GM18868 (cell line): ENCODE measurements around the gene ATP8A1.
"Not testable (repeated sequence)": the region's sequence is repeated elsewhere in the genome, so short reads cannot be mapped to it uniquely, and the experiment has no call there.

Experiments
- ATAC-seq: cut with Tn5 transposase; IDR thresholded peaks from one replicate; pipeline ENCODE4 v1.9.1; 2021; ENCODE audit warnings: mild to moderate bottlenecking, moderate library complexity; ENCODE audit not compliant: unreplicated experiment

Gene ATP8A1

GRCh38 chr4:42652529-42653231 is 4.2 kb downstream of the ATP8A1 start:
- not testable (repeated sequence) for ATAC-seq

GRCh38 chr4:42649870-42650269 is 7.0 kb downstream of the ATP8A1 start:
- ATAC-seq = no peak

GRCh38 chr4:42646999-42647541 is 9.8 kb downstream of the ATP8A1 start:
- ATAC-seq = no peak

GRCh38 chr4:42646013-42646784 is 10.7 kb downstream of the ATP8A1 start:
- no peak for ATAC-seq

- ATAC-seq = no peak
These were observed 12.0 kb downstream of the ATP8A1 start for GRCh38 chr4:42644897-42645296.

GRCh38 chr4:42643685-42644084 is 13.2 kb downstream of the ATP8A1 start:
- ATAC-seq = peak; percentile 62

- no peak for ATAC-seq
These were observed 13.9 kb downstream of the ATP8A1 start for GRCh38 chr4:42642845-42643615.

- no peak for ATAC-seq
These were observed 14.7 kb downstream of the ATP8A1 start for GRCh38 chr4:42642101-42642797.

- ATAC-seq = peak; percentile 14
These were observed 15.2 kb downstream of the ATP8A1 start for GRCh38 chr4:42641656-42642055.

GRCh38 chr4:42641161-42641560 is 15.7 kb downstream of the ATP8A1 start:
- ATAC-seq = no peak

- no peak for ATAC-seq
These were observed 16.3 kb downstream of the ATP8A1 start for GRCh38 chr4:42640613-42641012.

GRCh38 chr4:42638993-42639392 is 17.9 kb downstream of the ATP8A1 start:
- peak; percentile 67 for ATAC-seq

- ATAC-seq = no peak
These were observed 18.6 kb downstream of the ATP8A1 start for GRCh38 chr4:42638321-42638720.

GRCh38 chr4:42637867-42638266 is 19.0 kb downstream of the ATP8A1 start:
- ATAC-seq = peak; percentile 15

- no peak for ATAC-seq
These were observed 19.8 kb downstream of the ATP8A1 start for GRCh38 chr4:42637104-42637503.

- no peak for ATAC-seq
These were observed 20.3 kb downstream of the ATP8A1 start for GRCh38 chr4:42636645-42636949.

- ATAC-seq = peak; percentile 83
These were observed 23.1 kb downstream of the ATP8A1 start for GRCh38 chr4:42633605-42634388.

GRCh38 chr4:42632653-42633382 is 24.1 kb downstream of the ATP8A1 start:
- ATAC-seq = peak; percentile 13

GRCh38 chr4:42630908-42631307 is 26.0 kb downstream of the ATP8A1 start:
- ATAC-seq = no peak
